Lung (tissue), 12 donors: ENCODE data around the gene MOB1B. TPM values are rescaled to one million over a fixed set of nuclear protein-coding genes. Genes with fewer than 3 reads are reported as not detected.
"Not testable (repeated sequence)": the region's sequence is repeated elsewhere in the genome, so short reads cannot be mapped to it uniquely, and the experiment has no call there.

Experiments used
- ATAC-seq: fragments of 200-7000 bp; cut with Tn5 transposase; one replicate; pipeline ENCODE4 v1.9.1; 2020; ENCODE audit warnings: moderate number of reproducible peaks; ENCODE audit not compliant: insufficient read depth, low FRiP score
- DNase-seq, 3 donors: peaks; one replicate each; pipeline ENCODE4 v3.0.0-alpha.2; 2013 to 2017
- H3K27ac ChIP-seq, 2 donors: one replicate each; pipeline ENCODE4 v1.5.1; 2013; ENCODE audit warnings: mild to moderate bottlenecking in 2 of 2, moderate library complexity in 2 of 2, control low read depth in 1 of 2, inconsistent platforms in 1 of 2, low read depth in 1 of 2, low read length in 1 of 2
- H3K27me3 ChIP-seq, 3 donors: one replicate each; pipeline ENCODE4 v1.5.1; 2013; ENCODE audit warnings: low read length in 2 of 3; ENCODE audit not compliant: control insufficient read depth in 3 of 3, insufficient read depth in 3 of 3
- H3K36me3 ChIP-seq, 4 donors: one replicate each; pipeline ENCODE4 v1.5.1; 2013; ENCODE audit warnings: low read length in 4 of 4, mild to moderate bottlenecking in 1 of 4, moderate library complexity in 1 of 4; ENCODE audit not compliant: control insufficient read depth in 4 of 4, insufficient read depth in 4 of 4
- H3K4me1 ChIP-seq, 5 donors: one replicate each; pipeline ENCODE4 v1.5.1; 2013; ENCODE audit warnings: low read length in 5 of 5, mild to moderate bottlenecking in 2 of 5, moderate library complexity in 1 of 5; ENCODE audit not compliant: control insufficient read depth in 5 of 5, insufficient read depth in 5 of 5
- H3K4me3 ChIP-seq: one replicate; pipeline ENCODE4 v1.5.1; 2013; ENCODE audit warnings: mild to moderate bottlenecking, control low read depth, moderate library complexity
- H3K9ac ChIP-seq, 2 donors: one replicate each; pipeline ENCODE4 v1.5.1; 2013; ENCODE audit warnings: low read length in 2 of 2, control low read depth in 1 of 2; ENCODE audit not compliant: insufficient read depth in 1 of 2
- H3K9me3 ChIP-seq, 4 donors: one replicate each; pipeline ENCODE4 v1.5.1; 2013; ENCODE audit warnings: low read length in 3 of 4, mild to moderate bottlenecking in 1 of 4, moderate library complexity in 1 of 4; ENCODE audit not compliant: control insufficient read depth in 4 of 4, insufficient read depth in 3 of 4
- CTCF ChIP-seq: IDR thresholded peaks from 2 replicates; pipeline ENCODE4 v1.5.1; 2012; ENCODE audit warnings: mild to moderate bottlenecking; ENCODE audit errors: control extremely low read depth, extremely low read depth
- WGBS, 2 donors: extraction: QIAGEN DNeasy Blood & Tissue Kit; methylation state at CpG; one replicate each; pipeline ENCODE4 v1.1.7; 2013; 5-methylcytosine and 5-hydroxymethylcytosine counted together
- polyA plus RNA-seq, 2 donors: library from polyadenylated mRNA; stranded (reverse); fragments of 200-250 nt; gene quantifications; one replicate each; pipeline ENCODE4 v1.2.1, GENCODE V29; 2013
- total RNA-seq, 2 donors: library from RNA; depleted of rRNA in 1 of 2; stranded (reverse); fragments of >200 nt in 1 of 2; gene quantifications; one replicate each; pipeline ENCODE4 v1.2.1, GENCODE V29; 2014 to 2021
- donor health status: control.
- donor health status: control.
- donor health status: Bipolar disorder and iron deficiency.
- donor health status: healthy.
- donor health status: DM: yes; HTN: yes; CAD: no.

The MOB1B gene
- total and polyA plus RNA-seq, 4 donors: 6.1 to 51.0 (median 16.0) TPM

DNA sequence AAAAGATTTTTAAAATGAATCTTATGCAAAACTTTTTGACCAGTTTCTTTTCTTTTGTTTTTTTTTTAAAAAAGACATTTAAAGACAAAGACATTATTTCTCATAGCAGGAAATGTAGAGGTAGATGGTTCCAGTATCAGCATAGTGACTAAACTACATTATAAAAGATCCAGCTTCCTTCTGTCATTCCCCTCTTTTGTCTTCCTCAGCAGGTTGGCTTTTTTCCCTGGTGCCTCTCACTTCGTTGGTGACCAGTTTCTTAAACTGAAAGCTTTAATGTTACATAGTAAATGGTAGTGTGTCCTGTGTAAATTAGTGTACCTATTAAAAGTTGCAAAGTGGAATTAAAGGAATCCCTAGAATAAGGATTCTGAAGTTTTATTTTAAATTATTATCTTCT, 127.3 kb downstream of the MOB1B start:
- TF ChIP-seq CTCF: no peak
- H3K27me3 ChIP-seq: no peaks in the 10 kb centered on the region
- H3K9ac ChIP-seq: no peak overlapping the region
- H3K4me1 ChIP-seq: peaks cover 0 to 10% (median 2%) of the 10 kb centered on the region in 5 donors
- DNase-seq (no peak), ATAC-seq (no peak)
- H3K4me3 ChIP-seq: no peak overlapping the region
- 78% methylated on average over 1 of the region's 1 CpG for WGBS, 2 donors
- no peak overlapping the region for H3K27ac ChIP-seq
- H3K9me3 ChIP-seq: no peaks in the 10 kb centered on the region
- peaks cover 0 to 17% (median 9%) of the 10 kb centered on the region in 4 donors for H3K36me3 ChIP-seq

GRCh38 chr4:71032106-71032505, 129.9 kb downstream of the MOB1B start:
- not testable (repeated sequence) for H3K4me1 ChIP-seq, H3K27ac ChIP-seq, H3K27me3 ChIP-seq, H3K9ac ChIP-seq, DNase-seq, ATAC-seq, H3K9me3 ChIP-seq, H3K4me3 ChIP-seq
- WGBS, 2 donors: 77 to 93% methylated on average over 10 of the region's 10 CpGs
- peaks cover 0 to 16% (median 9%) of the 10 kb centered on the region in 4 donors for H3K36me3 ChIP-seq

Other genes with a start within 250 kb of the MOB1B start
- gene JCHAIN, start 235.9 kb upstream of the MOB1B start, total RNA-seq: 100 to 1,000 TPM; 131 to 276 TPM
- gene JCHAIN, start 235.9 kb upstream of the MOB1B start, polyA plus RNA-seq: 10 to 100 TPM; 18.3 to 91.8 TPM
- 10 to 100 TPM; 20.1 to 25.8 TPM for gene UTP3, start 213.8 kb upstream of the MOB1B start, total RNA-seq
- 10 to 100 TPM; 30.5 to 32.0 TPM for gene UTP3, start 213.8 kb upstream of the MOB1B start, polyA plus RNA-seq
- 100 to 1,000 TPM in 1 of 2 donors, 10 to 100 TPM in 1; 61.5 to 122 TPM for gene RUFY3, start 180.4 kb upstream of the MOB1B start, total RNA-seq
- 10 to 100 TPM; 17.2 to 25.0 TPM for gene RUFY3, start 180.4 kb upstream of the MOB1B start, polyA plus RNA-seq
- gene GRSF1, start 62.5 kb upstream of the MOB1B start, total RNA-seq: 10 to 100 TPM; 50.3 to 64.6 TPM
- gene GRSF1, start 62.5 kb upstream of the MOB1B start, polyA plus RNA-seq: 10 to 100 TPM; 28.5 to 44.7 TPM
- 10 to 100 TPM; 11.0 to 24.3 TPM for gene DCK, start 91.3 kb downstream of the MOB1B start, total RNA-seq
- gene DCK, start 91.3 kb downstream of the MOB1B start, polyA plus RNA-seq: 10 to 100 TPM in 1 of 2 donors, 1 to 10 TPM in 1; 5.3 to 13.6 TPM